PFSK-1 (cell line): ENCODE data around the gene GPR3.

ENCODE experiments used
- FOXP2 ChIP-seq: optimal IDR thresholded peaks from 2 replicates; pipeline ENCODE3; 2011; ENCODE audit warnings: borderline replicate concordance, control low read depth, inconsistent platforms; ENCODE audit not compliant: insufficient read depth; ENCODE audit errors: extremely low read length, extremely low read depth
- POLR2AphosphoS5 ChIP-seq: IDR thresholded peaks from 2 replicates; pipeline ENCODE4 v1.6.1; 2012; ENCODE audit warnings: low read depth, mild to moderate bottlenecking, control low read depth, low read length, moderate library complexity
- REST ChIP-seq, 2 experiments: IDR thresholded peaks; 2 replicates each; pipeline versions ENCODE4 v1.6.1 to v1.8.0; 2011 to 2012; ENCODE audit warnings: low read depth in 2 of 2, low read length in 2 of 2, control low read depth in 1 of 2, inconsistent platforms in 1 of 2, mild to moderate bottlenecking in 1 of 2, moderate library complexity in 1 of 2; ENCODE audit not compliant: insufficient read depth in 1 of 2
- SIN3A ChIP-seq: IDR thresholded peaks from 2 replicates; pipeline ENCODE4 v1.6.1; 2012; ENCODE audit warnings: mild to moderate bottlenecking, low read length, moderate library complexity, borderline replicate concordance; ENCODE audit not compliant: insufficient read depth
- TAF1 ChIP-seq: IDR thresholded peaks from 2 replicates; pipeline ENCODE4 v1.6.1; 2012; ENCODE audit warnings: low read length, control low read depth, borderline replicate concordance; ENCODE audit not compliant: insufficient read depth

Gene GPR3

DNA sequence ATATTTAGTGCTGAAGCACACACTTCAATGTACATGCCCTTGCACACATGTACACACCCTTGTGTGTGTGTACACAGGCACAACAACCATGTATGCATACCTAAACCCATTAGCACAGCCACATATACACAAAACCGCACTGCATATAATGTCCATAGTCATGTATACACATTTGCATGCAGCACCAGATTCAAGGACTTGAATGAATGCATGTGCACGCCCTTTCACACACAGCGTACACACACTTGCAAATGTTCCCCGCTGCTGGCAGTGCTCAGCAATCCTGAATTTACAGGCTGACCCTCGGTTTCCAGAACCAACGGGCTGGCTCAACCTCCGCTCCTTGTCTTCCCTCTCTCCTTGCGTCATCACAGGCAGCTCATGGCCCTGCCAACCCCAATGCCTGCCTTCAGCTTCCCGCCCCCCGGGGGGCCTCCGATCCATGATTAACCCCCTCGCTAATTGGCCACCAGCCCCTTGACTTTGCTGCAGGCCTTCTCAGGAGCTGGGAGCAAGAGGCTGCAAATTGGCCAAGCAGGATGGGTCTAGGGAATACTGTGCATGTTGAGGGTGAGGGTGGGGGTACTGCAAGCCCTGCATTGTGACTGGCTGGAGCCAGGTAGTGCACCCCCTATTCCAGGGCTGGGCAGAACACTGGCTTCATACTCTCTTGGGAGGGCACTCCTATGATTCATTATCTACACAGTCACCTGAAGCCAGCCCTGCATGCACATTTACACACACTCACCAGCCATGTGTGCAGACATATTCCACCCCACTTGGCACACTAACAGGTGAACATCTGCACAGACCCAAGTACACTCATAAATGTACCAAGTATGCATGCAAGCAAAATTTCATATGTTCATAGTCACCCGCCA lies 7.9 kb downstream of the GPR3 start:
- TF ChIP-seq FOXP2, result no peak
- TF ChIP-seq REST (IDR thresholded peaks at IDR 0.05; ENCODE audit: insufficient read depth in 1 of 2, low read depth in 2 of 2, low read length in 2 of 2), result no peak
- no peak for TF ChIP-seq POLR2AphosphoS5
- no peak for TF ChIP-seq SIN3A
- TF ChIP-seq TAF1, result no peak

GRCh38 chr1:27400963-27401341 lies 8.5 kb downstream of the GPR3 start:
- TF ChIP-seq TAF1 (no peak), POLR2AphosphoS5 (no peak), FOXP2 (no peak), REST (IDR thresholded peaks at IDR 0.05; ENCODE audit: insufficient read depth in 1 of 2, low read depth in 2 of 2, low read length in 2 of 2) (no peak), SIN3A (no peak)

GRCh38 chr1:27402349-27402754 lies 9.9 kb downstream of the GPR3 start:
- TF ChIP-seq POLR2AphosphoS5, result no peak
- no peak for TF ChIP-seq SIN3A
- TF ChIP-seq REST (IDR thresholded peaks at IDR 0.05; ENCODE audit: insufficient read depth in 1 of 2, low read depth in 2 of 2, low read length in 2 of 2), result no peak
- no peak for TF ChIP-seq FOXP2
- no peak for TF ChIP-seq TAF1

GRCh38 chr1:27403065-27403726 lies 10.8 kb downstream of the GPR3 start:
- TF ChIP-seq POLR2AphosphoS5 (no peak), REST (IDR thresholded peaks at IDR 0.05; ENCODE audit: insufficient read depth in 1 of 2, low read depth in 2 of 2, low read length in 2 of 2) (no peak), FOXP2 (no peak), TAF1 (no peak), SIN3A (no peak)
